HG03159 (cell line): ENCODE data around the gene CDC25B.

ENCODE experiments used
- ATAC-seq: cut with Tn5 transposase; IDR thresholded peaks from one replicate; pipeline ENCODE4 v1.9.1; 2021; ENCODE audit warnings: mild to moderate bottlenecking, moderate library complexity; ENCODE audit not compliant: unreplicated experiment

Gene CDC25B

GRCh38 chr20:3802524-3803239 is 6.6 kb downstream of the CDC25B start:
- ATAC-seq, result no peak

- ATAC-seq, result no peak
Observed at GRCh38 chr20:3803289-3803688, 7.2 kb downstream of the CDC25B start.

GRCh38 chr20:3803854-3804253 is 7.7 kb downstream of the CDC25B start:
- ATAC-seq, result no peak

- ATAC-seq, result no peak
Observed at GRCh38 chr20:3804254-3804751, 8.2 kb downstream of the CDC25B start.

GRCh38 chr20:3804781-3805180 is 8.7 kb downstream of the CDC25B start:
- ATAC-seq, result no peak

GRCh38 chr20:3808544-3808943 is 12.4 kb downstream of the CDC25B start:
- no peak for ATAC-seq

GRCh38 chr20:3811467-3812258 is 15.6 kb downstream of the CDC25B start:
- no peak for ATAC-seq

- ATAC-seq, result no peak
Observed at GRCh38 chr20:3812259-3812681, 16.2 kb downstream of the CDC25B start.

GRCh38 chr20:3812975-3813847 is 17.1 kb downstream of the CDC25B start:
- ATAC-seq, result no peak

- no peak for ATAC-seq
Observed at GRCh38 chr20:3813848-3814581, 17.9 kb downstream of the CDC25B start.

GRCh38 chr20:3814928-3815495 is 18.9 kb downstream of the CDC25B start:
- ATAC-seq, result no peak

- ATAC-seq, result no peak
Observed at GRCh38 chr20:3815703-3816315, 19.7 kb downstream of the CDC25B start.

GRCh38 chr20:3818155-3819151 is 22.3 kb downstream of the CDC25B start:
- ATAC-seq, result no peak

- no peak for ATAC-seq
Observed at GRCh38 chr20:3819411-3820047, 23.4 kb downstream of the CDC25B start.

- peak; percentile 84 for ATAC-seq
Observed at GRCh38 chr20:3820048-3820900, 24.2 kb downstream of the CDC25B start, which contains the start of gene AP5S1. Gene AP5S1, plus strand, starts transcription at chr20:3820547. Its CDS starts 1,571 bp downstream, at chr20:3822118.

- ATAC-seq, result no peak
Observed at GRCh38 chr20:3820901-3821727, 25.0 kb downstream of the CDC25B start.
